ENCODE results near the gene SCAPER.

GRCh38 chr15:76309601-76310330 is 595.4 kb downstream of the SCAPER start:
- TF ChIP-seq EGR1 (IDR thresholded peaks at IDR 0.05; ENCODE audit: low read depth) (no peak), EZH2 (IDR thresholded peaks at IDR 0.05) (no peak), RAD21 (IDR thresholded peaks at IDR 0.05; ENCODE audit: low read depth) (no peak), CBX3 (IDR thresholded peaks at IDR 0.05; ENCODE audit: low read depth) (no peak)
- TF ChIP-seq, protein P1, sequence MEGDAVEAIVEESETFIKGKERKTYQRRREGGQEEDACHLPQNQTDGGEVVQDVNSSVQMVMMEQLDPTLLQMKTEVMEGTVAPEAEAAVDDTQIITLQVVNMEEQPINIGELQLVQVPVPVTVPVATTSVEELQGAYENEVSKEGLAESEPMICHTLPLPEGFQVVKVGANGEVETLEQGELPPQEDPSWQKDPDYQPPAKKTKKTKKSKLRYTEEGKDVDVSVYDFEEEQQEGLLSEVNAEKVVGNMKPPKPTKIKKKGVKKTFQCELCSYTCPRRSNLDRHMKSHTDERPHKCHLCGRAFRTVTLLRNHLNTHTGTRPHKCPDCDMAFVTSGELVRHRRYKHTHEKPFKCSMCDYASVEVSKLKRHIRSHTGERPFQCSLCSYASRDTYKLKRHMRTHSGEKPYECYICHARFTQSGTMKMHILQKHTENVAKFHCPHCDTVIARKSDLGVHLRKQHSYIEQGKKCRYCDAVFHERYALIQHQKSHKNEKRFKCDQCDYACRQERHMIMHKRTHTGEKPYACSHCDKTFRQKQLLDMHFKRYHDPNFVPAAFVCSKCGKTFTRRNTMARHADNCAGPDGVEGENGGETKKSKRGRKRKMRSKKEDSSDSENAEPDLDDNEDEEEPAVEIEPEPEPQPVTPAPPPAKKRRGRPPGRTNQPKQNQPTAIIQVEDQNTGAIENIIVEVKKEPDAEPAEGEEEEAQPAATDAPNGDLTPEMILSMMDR (IDR thresholded peaks at IDR 0.05 in 2 of 3, conservative IDR thresholded peaks at IDR 0.05 in 1 of 3; ENCODE audit: borderline replicate concordance in 1 of 3, insufficient read depth in 1 of 3, low read depth in 2 of 3, low read length in 2 of 3), result no peak

Measured in HCT116 (cell line).